ENCODE measurements around the gene SMTNL1.
"Not testable (repeated sequence)": the region's sequence is repeated elsewhere in the genome, so short reads cannot be mapped to it uniquely, and the experiment has no call there.

SMTNL1 gene

DNA sequence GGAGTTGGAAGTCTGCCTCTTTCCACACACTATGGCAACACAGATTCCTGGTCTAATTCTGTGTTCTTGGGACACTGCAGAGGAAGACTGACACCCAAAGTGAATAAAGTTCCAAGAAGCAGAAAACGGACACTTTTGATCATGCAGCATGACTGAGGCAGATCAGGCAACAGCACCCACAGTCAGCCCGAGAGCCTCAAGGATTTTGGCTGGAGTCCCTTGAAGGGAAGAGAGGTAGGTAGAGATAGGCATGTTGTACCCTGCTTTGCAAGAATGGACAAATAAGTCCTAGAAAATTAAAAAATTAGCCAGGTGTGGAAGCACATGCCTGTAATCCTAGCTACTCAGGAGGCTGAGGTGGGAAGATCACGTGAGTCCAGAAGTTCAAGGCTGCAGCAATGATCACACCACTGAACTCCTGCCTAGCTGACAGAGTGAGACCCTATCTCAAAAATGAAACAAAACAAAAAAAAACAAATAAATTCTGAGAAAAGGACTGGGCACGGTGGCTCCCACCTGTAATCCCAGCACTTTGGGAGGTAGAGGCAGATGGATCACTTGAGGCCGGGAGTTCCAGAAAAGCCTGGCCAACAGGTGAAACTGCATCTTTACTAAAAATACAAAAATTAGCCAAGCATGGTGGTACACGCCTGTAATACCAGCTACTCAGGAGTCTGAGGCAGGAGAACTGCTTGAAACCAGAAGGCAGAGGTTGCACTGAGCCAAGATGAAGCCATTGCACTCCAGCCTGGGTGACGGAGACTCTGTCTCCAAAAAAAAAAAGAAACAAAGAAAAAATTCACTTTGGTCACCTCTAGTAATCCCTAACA is 28.8 kb upstream of the SMTNL1 start:
- no peak for DNase-seq

DNA sequence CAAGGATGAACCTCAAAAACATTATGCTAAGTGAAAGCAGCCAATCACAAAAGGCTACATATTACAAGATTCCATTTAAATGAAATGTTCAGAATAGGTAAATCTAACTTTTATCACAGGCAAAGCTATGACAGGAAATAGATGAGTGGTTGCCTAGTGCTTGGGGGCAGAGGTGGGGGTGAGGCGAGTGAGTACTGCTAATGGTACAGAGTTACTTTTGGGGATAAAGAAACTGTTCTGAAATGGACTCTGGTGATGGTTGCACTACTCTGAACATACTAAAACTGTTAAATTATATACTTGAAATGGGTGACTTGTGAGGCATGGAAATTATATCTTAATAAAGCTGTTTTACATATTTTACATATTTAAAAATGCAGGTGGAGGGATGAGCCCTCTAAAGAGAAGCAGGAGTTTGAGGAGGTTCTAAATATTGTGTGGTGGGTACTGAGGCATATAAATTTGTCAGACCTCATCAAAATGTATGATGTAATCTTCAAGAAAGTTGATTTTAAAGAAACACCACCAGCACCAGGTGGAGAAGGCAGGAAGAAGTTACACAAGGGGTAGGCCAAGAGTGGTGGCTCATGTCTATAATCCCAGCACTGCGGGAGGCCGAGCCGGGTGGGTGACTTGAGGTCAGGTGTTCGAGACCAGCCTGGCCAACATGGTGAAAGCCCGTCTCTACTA is 25.5 kb upstream of the SMTNL1 start:
- DNase-seq, result no peak

DNA sequence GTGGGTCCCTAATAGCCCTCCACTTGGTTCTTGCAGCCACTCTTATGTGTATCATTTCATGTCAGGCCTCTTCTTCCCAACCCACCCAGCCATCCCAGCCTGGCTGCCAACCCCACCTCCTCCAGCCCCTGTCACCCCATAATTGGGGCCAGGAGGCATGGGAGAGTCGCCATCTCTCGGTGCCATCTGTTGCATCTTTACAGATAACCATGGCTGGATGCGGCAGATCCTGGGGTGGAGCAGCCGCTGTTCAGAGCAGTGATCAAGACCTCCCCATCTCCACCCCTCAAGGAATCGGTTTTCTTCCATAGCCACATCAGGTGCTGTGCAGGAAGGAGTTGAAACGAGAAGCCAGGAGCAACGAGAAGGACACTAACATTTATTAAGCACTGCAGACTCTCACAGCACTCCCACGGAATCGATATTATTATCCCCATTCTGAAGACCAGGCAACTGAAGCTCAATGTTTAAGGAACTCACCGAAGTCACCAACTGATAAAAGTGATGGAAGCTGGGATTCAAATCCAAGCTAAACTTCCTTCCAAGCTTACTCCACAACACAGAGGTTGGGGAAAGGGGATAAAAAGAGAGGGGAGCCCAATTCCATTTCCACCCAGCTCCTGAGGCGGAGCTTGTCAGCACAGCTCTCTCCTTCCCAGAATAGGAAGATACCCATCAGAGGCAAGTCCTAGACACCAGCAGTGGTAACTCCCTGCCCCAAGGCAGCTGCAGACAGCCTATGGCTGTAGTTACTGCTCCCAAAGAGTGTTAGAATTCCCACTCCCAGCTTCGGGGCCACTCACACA is 24.5 kb upstream of the SMTNL1 start:
- no peak for DNase-seq

DNA sequence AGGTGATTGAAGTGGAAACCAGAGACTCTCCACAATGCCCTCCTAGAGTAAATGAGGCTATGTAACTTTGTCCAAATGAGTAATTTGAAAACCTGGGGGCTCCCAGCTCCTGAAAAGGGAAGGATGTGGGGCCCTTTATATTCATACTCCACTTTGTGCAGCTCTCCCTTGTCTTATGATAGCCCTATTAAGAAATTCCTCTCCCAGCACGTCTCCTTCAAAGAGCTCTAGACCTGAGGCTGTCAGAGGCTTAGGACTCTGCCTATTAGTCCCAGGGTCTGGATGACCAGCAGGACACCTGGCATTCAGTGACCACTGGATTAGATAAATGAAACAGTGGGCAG is 24.0 kb upstream of the SMTNL1 start:
- DNase-seq, result no peak

DNA sequence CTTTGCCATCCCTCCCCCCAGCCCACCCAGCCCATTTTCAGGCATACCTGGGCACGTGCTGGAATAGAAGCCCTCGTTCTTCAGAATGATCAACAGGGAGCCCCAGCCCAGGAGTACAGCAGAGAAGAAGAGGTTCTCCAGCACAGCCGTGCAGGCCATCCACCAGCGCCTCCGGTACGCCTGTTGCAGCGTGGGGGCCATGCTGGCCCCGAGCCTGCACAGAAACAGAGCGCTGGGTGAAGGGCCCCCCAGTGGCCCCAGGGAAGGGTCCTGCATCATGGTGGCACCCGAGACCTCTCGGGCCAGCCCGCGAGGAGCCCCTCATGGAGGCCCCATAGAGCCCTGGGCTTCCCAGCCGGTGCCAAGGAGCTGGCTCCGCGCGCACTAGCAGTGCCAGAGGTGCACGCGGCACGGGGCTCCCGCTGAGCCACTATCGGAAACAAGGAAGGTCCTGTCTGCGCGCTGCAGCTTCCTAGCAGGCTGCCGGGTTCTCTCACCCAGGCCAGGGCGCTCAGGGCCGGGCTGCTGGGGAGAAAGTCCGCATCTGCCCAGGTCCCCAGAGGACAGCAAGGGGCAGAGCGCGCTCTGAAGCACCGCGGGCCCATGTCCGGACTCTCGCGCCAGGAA is 23.4 kb upstream of the SMTNL1 start:
- no peak for DNase-seq

DNA sequence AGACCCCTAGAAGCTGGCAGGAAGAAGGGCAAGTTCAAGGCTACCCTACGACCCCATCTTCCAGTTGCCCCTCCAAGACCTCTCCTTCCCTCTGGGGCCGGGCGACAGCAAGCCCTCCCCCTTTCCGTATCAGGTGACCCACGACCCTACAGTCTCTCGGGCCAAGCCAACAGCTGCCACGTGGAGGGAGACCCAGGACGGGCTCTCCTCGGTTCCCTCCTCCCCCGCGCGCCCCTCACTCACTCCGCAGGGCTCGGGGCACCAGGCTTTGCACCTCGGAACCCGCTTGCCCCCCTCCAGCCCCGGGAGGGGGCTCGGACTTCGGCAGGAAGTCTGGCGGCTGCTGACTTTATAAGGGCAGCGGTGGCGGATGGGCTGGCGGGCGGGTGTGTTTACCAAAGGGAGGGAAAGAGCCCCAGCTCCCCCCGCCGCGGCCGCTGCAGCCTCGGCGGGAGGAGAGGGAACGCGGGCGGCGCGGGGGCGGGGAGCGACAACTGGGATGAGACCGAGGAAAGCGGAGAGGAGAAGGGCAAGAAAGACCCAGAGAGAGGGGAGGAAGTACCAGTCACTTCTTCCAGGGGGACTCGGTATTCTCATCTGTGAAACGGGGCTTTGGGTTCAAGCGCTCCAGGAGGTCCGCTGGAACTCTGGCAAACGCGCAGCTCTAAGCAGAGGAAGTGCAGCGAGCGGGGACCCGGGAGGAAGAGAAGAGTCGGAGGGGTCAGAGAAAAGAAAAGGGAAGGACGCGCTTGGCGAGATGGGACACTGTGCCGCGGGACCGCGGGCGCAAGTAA is 22.7 kb upstream of the SMTNL1 start:
- no peak for DNase-seq

DNA sequence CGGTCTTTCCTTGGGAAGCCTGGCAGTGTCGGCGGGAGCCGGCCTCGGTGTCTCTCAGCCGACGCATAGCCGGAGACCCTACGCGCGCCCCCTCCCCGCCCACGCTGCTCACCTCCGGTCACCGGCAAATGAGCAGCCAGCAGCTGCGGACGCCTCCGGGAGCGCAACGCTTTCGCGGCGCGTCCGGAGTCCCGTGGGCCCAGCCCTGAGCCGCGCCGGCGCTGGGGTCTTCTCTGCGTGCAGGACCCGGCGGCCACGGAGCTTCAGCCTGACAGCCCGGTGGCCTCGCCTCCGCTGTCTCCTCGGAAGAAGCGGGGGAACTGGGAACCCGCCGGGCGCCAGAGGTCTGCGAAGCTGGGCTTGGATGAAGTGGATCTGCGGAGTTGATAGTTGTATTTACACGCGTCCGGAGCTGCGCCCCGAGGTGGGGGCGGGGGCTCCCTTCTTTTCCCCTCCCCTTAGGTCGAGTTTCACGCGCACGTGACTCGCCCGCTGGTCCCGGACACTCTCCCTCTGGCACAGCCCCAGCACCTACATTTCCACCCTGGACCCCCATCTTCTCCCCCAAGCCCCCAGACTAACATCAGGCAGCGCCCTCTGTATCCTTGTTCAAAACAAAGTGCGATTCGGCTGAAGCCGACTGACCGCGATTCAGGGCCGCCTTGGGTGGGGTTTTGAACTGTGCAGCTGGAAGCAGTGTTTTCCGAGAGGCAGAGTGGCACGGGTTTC is 21.9 kb upstream of the SMTNL1 start, which contains the start of gene SLC43A1:
TSS of gene SLC43A1 (minus strand) at position 371 of the 729 bp plus-strand sequence. CDS start 1,591 bp downstream, outside the sequence.
- DNase-seq, result no peak

DNA sequence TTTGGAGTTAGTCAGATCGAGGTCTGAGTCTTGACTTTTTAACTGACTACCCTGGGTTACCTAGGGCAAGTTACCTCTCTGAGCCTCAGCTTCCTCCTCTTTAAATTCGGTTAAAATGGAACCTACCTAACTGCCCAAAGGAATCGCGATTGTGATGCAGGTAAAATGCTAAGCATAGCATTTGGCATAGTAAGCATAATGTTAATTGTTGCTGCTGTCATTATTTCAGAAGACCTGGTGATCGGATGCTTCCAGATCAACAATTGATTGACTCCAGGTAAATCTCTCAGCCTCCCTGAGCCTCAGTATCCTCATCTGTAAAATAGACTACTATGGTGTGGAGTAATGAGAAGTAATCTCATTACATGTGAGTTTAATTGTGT is 21.3 kb upstream of the SMTNL1 start:
- no peak for DNase-seq

DNA sequence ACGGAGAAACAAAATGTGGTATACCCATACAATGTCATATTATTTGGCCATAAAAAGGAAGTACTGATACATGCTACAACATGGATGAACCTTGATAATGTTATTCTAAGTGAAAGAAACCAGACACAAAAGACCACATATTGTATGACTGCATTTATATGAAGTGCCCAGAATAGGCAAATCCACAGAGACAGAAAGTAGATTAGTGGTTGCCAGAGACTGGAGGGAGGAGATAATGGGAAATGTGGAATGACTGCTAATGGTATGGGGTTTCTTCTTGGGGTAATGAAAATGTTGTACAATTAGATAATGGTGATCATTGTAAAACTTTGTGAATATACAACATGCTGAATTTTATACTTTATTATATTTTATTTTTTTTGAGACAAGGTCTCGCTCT is 16.3 kb upstream of the SMTNL1 start:
- DNase-seq, result no peak

DNA sequence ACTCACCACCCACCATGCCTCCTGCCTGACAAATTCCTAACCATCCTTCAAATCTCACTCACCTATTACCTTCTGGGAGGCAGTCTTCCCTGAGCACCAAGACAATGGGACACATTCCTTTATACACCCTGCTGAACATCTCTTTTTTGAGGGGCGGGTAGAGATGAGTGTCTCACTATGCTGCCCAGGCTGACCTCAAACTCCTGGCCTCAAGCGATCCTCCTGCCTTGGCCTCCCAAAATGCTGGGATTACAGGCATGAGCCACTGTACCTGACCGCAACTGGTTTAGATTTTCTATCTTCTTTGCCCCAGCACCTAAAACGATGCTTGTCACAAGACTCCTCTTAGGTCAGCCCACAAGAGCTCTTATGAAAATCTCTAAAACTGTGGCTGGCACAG is 14.0 kb upstream of the SMTNL1 start:
- no peak for DNase-seq

DNA sequence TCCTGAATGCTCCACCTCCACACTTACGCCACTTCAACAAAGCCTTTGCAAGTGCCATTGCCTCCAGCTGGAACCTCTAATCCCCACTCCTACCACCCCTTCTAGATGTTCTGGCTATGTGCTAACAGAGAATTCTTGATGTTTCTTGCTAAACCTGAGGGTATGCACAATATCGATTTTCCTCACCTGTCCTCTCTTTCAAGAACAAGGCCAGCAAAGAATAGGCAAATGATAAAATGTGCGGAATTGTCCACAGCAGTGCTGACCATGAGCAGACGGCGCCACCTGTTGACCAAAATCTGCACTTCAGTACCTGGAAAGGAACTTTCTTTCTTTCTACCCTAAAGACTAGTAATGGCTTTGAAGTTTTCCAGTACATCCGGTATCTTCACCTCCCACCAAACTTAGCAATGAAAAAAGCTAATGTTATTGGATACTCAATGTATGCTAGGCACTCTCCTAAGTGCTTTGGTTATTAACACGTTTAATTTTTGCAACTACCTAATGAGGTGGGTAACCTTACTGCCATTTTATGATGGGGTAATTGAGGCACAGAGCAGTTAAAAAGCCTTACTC is 10.3 kb upstream of the SMTNL1 start:
- DNase-seq, result no peak

DNA sequence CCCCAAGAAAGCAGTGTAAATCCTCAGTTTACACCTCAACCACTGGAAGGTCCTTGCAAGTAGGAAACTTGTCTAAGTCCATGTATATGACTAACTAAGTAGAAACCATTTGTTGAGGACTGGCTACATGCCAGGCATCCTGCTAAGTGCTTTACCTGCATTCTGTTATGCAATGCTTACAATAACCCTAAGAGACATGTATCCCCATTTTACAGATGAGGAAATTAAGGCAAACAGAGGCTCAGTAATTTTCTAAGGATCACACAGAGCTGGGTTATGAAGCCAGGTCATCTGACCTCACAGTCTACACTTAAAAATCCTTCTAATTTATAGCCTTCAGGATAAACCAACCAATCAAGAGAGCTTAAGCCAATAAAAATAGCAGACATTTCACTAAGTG is 8.4 kb upstream of the SMTNL1 start:
- no peak for DNase-seq

DNA sequence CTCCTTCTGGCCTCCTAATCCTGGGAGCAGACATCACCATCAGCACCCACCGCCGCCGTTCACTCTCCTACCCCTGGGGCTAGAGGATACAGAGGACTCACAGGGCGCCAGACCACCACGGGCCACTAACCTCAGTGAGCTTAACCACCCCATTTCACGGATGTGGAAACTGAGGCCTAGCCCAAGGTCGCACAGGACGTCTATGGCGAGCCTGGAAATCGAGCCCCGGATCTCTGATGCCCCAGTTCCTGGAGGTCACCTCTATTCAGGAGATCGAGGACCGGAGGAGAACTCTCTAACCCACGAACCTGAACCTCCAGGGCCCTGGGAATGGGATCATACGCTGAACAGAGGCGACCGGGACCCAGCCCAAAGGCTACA is 7.2 kb upstream of the SMTNL1 start:
- no peak for DNase-seq

DNA sequence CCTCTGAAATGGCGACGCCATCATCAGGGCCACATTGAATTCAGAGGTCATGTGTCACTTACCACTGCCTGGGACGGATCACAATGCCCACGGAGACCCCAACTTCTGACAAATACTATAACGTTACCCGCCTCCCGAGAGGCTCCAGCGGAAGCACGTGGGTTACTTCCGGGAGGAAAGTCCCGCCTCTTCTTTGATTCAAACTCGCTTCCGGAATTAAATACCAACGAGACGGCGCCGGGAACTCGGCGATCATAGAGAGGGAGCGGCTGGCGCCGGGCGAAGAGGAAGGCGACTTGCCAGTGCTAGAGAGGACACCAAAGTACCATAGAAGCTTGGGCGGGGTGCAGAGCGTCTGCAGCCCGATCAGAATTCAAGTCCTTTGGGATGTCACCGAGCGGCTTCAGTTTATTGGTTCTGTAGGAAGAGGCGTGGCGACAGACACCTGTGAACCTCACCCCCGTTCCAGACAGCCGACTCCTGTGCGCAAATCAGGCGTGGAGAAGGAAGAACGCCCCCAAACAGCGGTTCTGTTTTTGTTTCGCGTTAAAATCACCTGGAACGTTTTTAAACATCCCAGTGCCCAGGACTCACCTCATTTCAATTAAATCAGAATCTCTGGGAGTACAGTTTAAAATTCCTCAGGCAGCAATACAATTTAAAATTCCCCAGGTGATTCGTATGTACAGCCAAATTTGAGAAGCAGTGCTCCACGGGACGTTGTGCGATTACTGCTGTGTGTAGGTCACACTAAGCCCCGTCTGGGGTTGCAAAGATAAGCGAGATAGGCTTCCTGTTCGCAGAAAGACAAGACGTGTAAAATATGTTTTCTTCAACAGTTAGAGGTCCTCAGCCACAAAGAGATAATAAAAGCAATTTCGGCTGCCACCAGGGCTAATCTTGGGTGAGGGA is 6.5 kb upstream of the SMTNL1 start, which contains the start of gene TIMM10:
TSS of gene TIMM10 (minus strand) at position 159 of the 912 bp plus-strand sequence. CDS start 565 bp downstream, outside the sequence.
- DNase-seq, result peak; percentile 96

DNA sequence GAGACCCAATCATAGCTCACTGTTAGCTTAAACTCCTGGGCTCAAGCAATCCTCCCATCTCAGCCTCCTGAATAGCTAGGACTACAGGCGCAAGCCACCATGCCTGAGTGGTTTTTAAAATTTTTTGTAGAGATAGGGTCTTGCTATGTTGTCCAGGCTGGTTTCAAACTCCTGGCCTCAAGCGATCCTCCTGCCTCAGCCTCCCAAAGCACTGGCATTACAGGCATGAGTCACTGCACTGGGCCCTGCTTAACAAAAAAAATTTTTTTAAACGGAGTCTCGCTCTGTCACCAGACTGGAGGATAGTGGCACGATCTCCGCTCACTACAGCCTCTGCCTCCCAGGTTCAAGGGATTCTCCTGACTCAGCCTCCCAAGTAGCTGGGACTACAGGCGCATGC is 2.9 kb upstream of the SMTNL1 start:
- DNase-seq, result not testable (repeated sequence)

DNA sequence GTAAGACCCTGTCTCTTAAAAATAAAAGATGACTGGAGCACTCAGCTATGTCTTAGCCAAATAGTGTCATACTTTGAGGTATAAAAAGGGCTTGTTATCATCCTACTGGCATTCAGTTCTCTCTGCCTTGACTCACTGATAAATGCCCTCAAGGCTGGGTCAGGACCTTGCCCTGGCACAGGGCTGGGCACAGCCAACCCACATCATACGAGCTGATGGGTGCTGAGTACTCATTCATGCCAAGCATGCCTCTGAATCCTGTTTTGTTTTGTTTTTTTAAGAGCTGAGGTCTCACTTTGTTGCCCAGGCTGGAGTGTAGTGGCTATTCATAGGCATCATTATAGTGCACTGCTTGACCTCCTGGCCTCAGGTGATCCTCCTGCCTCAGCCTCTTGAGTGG is 1.9 kb downstream of the SMTNL1 start:
- no peak for DNase-seq

DNA sequence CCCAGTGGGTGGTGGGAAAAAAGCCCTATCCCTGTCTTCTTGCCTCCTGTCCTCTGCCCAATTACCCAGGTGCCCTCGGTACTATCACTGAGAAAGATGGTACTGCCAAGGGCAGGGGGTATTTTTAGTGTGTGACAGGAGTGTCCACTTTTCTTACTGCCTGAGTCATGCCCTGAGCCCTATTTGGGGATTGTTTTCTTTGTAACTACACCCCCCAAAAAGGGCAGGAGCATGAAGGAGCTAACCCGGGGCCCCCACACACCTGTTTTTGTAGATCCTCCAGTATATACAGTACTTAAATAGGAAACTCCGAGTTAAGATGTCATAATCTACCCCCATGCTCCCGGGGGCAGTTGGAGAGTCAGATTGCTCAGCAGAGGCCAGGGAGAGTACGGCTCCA is 3.8 kb downstream of the SMTNL1 start:
- no peak for DNase-seq

DNA sequence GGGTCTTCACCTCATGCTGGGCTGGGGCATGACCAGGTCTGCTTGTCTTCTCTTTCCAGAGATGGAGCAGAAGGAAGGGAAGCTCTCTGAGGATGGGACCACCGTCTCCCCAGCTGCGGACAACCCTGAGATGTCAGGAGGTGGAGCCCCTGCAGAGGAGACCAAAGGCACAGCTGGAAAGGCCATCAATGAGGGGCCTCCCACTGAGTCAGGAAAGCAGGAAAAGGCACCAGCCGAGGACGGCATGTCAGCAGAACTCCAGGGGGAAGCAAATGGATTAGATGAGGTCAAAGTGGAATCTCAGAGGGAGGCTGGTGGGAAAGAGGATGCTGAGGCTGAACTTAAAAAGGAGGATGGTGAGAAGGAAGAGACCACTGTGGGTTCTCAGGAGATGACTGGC is 5.2 kb downstream of the SMTNL1 start:
- DNase-seq, result no peak

DNA sequence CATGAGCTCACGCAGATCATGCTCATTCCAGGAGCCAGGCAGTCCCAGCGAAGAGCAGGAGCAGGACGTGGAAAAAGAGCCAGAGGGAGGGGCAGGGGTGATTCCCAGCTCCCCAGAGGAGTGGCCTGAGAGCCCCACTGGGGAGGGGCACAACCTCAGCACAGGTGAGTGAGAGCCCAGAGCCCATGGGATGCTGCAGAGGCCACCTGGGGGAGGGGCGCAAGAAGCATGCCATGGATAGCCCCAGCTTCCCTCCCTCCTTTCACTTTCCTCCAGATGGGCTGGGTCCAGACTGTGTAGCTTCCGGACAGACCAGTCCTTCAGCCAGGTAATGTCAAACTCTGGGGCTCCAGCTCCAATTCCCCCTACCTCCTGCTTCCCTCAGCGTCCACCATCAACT is 6.2 kb downstream of the SMTNL1 start:
- no peak for DNase-seq

DNA sequence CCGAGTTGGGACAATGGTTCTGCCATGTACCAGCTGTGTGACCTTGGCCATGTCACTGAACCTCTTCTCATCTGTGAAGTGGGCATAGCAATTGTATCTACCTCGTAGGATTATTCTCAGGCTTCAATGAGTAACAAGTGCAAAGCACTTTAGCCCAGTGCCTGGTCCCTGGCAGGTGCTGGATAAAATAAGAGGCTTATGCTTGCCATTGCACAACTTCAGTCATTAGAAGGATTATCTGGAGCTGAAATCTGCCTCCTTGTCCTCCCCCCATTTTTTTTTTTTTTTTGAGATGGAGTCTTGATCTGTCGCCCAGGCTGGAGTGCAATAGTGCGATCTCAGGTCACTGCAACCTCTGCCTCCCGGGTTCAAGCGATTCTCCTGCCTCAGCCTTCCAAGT is 7.2 kb downstream of the SMTNL1 start:
- no peak for DNase-seq
